AG10803 (cell line): ENCODE measurements around the gene B3GAT1.
"Not testable (repeated sequence)": the region's sequence is repeated elsewhere in the genome, so short reads cannot be mapped to it uniquely, and the experiment has no call there.

Experiments used
- DNase-seq: peaks from one replicate; pipeline ENCODE4 v3.0.0; 2010; ENCODE audit warnings: low read depth
- H3K4me3 ChIP-seq: 2 replicates; pipeline ENCODE4 v1.5.1; 2011; ENCODE audit warnings: mild to moderate bottlenecking, low read length, control low read depth
- TF ChIP-seq, protein P1 (sequence below): conservative IDR thresholded peaks from 2 replicates; pipeline ENCODE4 v1.5.1; 2011; ENCODE audit warnings: mild to moderate bottlenecking, low read length, control low read depth, inconsistent platforms

B3GAT1 gene

GRCh38 chr11:134447696-134448095 lies 35.7 kb upstream of the B3GAT1 start:
- no peak for DNase-seq
- TF ChIP-seq, protein P1, sequence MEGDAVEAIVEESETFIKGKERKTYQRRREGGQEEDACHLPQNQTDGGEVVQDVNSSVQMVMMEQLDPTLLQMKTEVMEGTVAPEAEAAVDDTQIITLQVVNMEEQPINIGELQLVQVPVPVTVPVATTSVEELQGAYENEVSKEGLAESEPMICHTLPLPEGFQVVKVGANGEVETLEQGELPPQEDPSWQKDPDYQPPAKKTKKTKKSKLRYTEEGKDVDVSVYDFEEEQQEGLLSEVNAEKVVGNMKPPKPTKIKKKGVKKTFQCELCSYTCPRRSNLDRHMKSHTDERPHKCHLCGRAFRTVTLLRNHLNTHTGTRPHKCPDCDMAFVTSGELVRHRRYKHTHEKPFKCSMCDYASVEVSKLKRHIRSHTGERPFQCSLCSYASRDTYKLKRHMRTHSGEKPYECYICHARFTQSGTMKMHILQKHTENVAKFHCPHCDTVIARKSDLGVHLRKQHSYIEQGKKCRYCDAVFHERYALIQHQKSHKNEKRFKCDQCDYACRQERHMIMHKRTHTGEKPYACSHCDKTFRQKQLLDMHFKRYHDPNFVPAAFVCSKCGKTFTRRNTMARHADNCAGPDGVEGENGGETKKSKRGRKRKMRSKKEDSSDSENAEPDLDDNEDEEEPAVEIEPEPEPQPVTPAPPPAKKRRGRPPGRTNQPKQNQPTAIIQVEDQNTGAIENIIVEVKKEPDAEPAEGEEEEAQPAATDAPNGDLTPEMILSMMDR = no peak
- H3K4me3 ChIP-seq = no peak overlapping the region

DNA sequence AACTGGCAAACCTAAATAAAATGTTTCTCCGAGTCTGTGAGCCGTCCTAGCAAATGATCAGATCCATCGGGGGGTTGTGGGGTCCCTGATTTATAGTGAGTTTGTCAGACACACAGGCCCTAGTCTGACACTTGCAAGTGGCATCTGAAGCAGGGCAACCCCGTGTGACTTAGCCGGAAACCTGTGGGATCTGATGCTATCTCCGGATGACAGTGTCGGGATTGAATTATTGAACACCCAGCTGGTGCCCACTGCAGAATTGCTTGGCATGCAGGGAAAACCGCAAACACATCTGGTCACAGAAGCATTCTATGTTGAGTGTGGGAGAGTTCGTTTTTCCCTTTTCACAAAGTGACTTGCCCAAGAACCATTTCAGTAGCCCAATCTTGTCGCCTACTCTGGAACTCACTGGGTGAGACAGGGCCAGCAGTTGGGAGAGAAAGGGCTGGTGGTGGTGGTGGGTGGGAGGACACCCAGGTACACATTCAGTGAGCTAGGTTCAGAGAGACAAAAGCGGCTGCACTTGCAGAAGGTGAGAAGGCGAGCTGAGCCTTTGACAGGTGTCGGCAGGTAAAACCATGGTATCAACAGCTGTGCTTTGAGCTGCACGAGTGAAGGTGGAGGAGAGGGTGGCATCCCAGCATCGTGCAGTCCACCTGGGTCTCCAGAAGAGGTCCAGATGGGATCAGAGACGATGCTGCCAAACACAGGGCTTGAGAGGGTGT lies 33.7 kb upstream of the B3GAT1 start:
- no peak overlapping the region for H3K4me3 ChIP-seq
- no peak for DNase-seq
- TF ChIP-seq, protein P1 = no peak

DNA sequence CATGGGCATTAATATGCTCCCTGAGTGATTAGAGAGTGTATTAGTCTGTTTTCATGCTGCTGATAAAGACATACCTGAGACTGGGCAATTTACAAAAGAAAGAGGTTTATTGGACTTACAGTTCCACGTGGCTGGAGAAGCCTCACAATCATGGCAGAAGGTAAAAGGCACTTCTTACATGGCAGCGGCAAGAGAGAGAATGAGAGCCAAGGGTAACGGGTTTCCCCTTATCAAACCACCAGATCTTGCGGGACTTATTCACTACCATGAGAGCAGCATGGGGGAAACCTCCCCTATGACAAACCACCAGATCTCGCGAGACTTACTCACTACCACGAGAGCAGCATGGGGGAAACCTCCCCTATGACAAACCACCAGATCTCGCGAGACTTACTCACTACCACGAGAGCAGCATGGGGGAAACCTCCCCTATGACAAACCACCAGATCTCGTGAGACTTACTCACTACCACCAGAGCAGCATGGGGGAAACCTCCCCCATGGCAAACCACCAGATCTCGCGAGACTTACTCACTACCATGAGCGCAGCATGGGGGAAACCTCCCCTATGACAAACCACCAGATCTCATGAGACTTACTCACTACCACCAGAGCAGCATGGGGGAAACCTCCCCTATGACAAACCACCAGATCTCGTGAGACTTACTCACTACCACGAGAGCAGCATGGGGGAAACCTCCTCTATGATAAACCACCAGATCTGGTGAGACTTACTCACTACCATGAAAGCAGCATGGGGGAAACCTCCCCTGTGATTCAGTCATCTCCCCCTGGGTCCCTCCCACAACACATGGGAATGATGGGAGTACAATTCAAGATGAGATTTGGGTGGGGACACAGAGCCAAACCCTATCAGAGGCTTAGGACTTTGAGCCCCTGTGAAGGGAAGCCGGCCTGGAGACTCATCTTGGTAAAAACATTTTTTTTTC lies 32.4 kb upstream of the B3GAT1 start:
- not testable (repeated sequence) for H3K4me3 ChIP-seq, DNase-seq

DNA sequence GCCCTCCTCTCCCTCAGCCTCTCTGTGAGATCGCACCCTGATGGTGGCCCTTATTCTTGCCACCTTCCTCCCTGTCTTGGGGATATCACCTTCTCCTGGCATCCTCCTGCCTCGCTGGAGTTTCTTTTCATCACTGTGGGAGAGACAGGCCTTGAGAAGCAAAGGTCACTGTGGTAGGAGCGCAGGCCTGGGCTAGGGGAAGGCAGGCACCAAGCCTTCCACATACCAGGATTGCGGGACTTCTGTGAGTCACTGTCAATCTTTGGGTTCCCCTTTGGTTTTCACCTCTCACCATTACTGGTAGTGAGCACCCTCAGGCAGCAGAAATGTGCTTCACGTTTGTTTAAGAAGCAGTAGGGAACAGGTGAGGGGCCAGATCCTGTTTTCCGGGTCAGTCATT lies 31.2 kb upstream of the B3GAT1 start:
- TF ChIP-seq, protein P1 = no peak
- H3K4me3 ChIP-seq = no peak overlapping the region
- DNase-seq = no peak

- no peak for DNase-seq
- no peak overlapping the region for H3K4me3 ChIP-seq
- TF ChIP-seq, protein P1 = no peak
Measured at GRCh38 chr11:134442246-134442645, 30.2 kb upstream of the B3GAT1 start.

- no peak overlapping the region for H3K4me3 ChIP-seq
- no peak for DNase-seq
- TF ChIP-seq, protein P1 = no peak
Measured at GRCh38 chr11:134441706-134442105, 29.7 kb upstream of the B3GAT1 start.

- H3K4me3 ChIP-seq = no peak overlapping the region
- TF ChIP-seq, protein P1 = no peak
- DNase-seq = no peak
Measured at GRCh38 chr11:134441281-134441680, 29.2 kb upstream of the B3GAT1 start.
